GM18498 (cell line): ENCODE results near the gene MARCHF10.
"Not testable (repeated sequence)": the region's sequence is repeated elsewhere in the genome, so short reads cannot be mapped to it uniquely, and the experiment has no call there.

Source experiments
- ATAC-seq: cut with Tn5 transposase; IDR thresholded peaks from one replicate; pipeline ENCODE4 v1.9.1; 2021; ENCODE audit warnings: mild to moderate bottlenecking, moderate library complexity; ENCODE audit not compliant: unreplicated experiment

Gene MARCHF10

DNA sequence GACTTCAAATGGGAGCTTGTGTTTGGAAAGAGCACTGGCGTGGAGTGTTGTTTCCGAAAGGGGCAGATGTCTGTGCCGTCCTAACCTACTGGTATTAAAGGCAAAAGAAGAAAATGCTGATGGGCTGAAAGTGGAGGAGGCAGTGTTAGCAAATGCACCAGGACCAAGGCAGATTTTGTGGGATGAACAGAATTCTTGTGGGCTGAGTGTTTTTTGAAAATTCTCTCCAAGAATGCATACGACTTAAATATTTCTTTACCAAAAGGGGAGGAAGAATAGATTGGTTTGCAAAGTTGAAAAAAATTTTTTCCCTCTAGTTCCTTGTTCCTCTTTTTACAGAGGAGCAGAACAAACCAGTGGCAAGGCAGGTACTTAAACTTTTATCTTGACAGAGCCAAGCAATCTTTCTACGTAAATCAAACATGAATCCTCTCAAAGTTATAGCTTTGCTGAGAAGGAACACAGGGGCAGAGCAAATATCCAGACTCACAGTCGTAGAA, 16.8 kb downstream of the MARCHF10 start:
- no peak for ATAC-seq

DNA sequence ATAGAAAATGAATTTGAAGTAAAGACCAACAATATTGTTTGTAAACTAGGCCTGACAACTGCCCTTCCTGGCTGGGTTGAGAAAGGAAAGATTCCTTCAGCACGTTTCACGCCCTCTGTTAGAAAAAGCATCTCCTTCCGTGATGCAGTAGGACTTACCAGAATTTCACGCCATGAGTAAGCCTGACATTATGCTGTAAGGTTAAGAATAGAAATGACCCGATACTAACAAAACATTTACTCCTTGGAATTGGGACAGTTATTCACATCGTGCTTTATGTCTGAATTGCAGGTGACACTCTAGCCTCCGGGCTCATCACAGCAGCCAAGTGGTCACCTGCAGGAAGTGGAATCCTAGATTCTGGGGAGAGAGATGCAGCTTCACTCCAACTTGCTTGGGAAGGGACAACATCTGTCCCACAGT, 17.5 kb downstream of the MARCHF10 start:
- no peak for ATAC-seq

DNA sequence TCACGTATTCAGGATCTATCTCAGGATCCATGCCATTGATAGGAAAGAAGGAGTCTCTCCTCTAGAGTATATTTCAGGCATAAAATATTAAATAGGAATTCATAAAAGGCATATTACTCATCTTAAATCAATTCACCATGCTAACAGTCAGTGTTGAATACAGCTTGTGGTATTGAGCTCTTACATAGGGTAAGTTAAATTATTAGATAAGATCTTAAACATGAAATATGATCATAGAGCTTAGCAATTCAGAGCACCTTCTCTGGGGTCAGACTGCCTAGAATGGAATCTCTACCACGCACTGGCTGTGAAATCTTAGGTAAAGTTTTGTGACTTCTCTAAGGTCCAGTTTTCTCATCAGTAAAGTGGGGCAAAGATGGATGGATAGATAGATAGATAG, 20.7 kb downstream of the MARCHF10 start:
- ATAC-seq, result no peak

- ATAC-seq, result no peak
These were observed 21.5 kb downstream of the MARCHF10 start for GRCh38 chr17:62786646-62787045.

- ATAC-seq, result not testable (repeated sequence)
These were observed 22.1 kb downstream of the MARCHF10 start for GRCh38 chr17:62785983-62786382.

- no peak for ATAC-seq
These were observed 25.3 kb downstream of the MARCHF10 start for GRCh38 chr17:62782730-62783270.

DNA sequence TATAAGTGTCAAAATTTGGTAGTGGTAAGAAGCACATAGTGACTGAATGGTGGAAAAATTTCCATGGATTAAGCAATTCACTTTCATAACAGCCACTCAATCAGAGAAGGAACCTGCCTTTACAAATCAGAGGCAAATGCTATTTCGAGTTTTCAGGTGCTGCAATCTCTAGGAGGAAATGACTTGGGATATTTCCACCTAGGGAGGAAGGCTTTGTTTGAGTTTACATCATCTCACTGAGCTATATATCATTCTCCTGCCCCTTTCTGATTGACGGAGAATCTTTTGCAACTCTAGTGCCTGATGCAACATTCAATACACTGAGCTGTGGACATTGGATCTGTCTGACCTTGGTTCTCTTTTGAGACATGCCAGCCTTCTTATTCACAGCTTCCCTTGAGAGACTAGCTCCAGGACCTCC, 26.3 kb downstream of the MARCHF10 start:
- ATAC-seq, result no peak

DNA sequence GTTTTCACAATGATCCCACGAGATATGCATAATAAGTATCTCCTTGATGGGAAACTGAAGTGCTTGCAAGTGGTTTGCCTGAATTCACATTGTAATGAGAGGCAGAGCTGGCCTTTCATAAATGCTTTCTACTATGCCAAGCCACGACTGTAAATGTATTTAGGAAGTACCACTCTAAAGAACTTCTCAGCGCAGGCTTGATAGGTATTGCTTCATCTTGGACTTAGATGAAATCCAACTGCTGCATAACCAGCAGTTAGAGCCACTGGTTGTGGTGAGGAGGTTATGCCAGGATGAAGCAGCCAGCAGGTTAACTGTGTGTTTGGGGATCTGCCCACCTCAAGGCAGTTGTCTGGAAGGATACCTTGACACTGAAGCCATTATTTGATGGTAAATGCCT, 26.8 kb downstream of the MARCHF10 start:
- no peak for ATAC-seq

GRCh38 chr17:62780951-62781350, 27.2 kb downstream of the MARCHF10 start:
- ATAC-seq, result no peak

DNA sequence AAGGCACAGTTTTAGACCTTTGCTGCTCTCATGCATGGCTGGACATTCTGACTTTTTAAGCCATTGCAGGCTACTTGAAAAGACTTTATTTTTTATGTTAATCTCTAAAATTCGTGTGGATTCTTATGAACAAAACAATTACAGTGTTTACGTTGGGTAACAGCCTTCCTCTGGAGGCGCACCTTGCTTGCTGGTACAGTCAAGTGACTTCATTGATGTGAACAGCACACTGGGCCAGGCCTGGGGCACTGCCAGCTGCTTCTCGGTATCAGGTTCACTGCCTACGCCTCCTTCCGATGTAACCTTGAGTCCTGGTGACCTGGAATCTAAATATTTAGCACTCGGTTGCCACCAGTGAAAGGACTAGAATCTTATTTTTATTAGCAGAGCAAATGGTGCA, 27.8 kb downstream of the MARCHF10 start:
- no peak for ATAC-seq

DNA sequence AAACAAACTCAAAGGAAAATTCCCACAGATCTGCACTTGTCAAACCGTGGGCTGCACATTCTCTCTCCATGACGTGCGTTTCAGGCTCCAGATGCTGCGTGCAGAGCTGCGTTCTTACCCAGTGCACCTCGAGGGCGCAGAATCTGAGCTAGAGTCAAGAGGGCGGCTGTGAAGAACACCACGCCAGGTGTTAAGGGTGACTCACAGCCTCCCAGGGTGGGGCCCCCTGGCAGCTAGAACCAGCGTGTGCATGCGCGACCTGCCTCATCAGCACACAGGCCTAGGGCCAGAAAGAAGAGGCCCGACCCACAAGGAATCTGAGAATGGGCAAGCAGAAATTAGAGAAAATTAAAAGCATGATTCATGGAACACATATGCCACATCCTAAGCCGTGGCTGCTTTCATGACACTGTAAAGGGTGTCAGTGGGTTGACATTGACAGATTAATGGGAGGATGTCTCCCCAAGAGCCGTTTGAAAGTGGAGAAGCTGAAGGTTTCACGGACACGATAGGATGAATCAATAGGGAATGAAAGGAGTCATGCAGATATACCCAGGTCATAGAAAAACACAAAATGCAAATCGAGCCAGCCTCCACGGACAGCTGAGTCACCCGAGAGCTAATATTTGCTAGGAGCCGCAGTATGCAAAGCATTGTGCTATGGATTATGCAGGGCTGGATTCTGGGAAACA, 29.0 kb downstream of the MARCHF10 start:
- ATAC-seq, result no peak

- ATAC-seq, result no peak
These were observed 32.2 kb downstream of the MARCHF10 start for GRCh38 chr17:62775876-62776275.

- no peak for ATAC-seq
These were observed 33.8 kb downstream of the MARCHF10 start for GRCh38 chr17:62774338-62774737.

GRCh38 chr17:62767997-62768396, 40.1 kb downstream of the MARCHF10 start:
- ATAC-seq, result no peak

GRCh38 chr17:62765351-62765750, 42.8 kb downstream of the MARCHF10 start:
- no peak for ATAC-seq

- ATAC-seq, result no peak
These were observed 44.1 kb downstream of the MARCHF10 start for GRCh38 chr17:62763891-62764600.

- no peak for ATAC-seq
These were observed 46.2 kb downstream of the MARCHF10 start for GRCh38 chr17:62761884-62762283.

DNA sequence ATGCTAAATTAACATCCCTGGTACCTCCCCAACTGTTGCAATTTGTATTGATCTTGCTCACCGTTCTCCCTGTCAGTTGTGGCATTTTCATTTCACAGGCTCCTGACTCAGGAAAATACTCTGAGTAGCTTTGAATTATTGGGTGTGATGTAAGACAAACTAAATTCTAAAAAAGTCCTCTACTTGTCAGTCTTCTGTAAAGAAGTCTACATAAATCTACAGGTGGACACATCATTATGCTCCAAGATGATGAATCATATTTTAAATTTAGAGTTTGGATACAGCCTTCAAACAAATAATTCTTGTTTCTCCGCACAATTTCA, 47.2 kb downstream of the MARCHF10 start:
- ATAC-seq, result no peak

DNA sequence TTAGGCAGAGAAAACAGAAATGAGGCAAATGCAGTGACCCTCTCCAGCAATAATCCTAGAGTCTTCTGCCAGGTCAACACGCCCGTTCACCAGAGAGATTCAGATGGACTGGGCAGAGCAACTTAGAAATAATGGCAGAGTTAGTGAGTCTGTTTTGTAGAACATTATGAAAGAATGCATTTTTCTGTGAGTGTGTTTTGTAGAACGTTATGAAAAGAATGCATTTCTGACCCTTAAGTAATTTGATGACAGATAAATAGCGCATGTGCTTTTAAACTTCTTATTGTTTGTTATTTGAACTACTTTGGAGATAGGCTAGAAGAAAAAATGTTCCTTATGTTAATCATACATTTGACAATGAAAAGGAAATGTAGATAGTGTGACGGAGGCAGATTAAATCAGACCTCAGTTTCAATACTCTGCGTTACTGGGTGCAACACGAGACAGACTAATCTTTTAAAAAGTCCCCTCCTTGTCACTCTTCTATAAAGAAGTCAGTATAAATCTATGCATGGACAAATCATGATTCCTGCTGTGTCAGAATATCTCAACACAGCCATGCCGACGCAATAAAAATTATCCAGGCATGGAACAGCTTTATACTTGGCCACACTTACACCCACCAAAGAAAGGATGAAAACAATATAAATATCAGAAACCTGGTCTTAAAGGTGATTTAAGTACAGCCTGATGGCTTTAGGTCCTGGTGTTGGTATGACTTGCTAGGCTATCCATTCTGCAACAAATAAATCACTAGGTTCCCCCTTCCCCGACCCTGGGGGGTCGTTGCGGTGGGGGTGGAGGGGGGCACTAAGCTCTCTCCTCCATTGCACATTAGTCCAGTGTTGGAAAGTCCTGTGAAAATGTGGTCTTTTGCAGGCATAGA, 47.8 kb downstream of the MARCHF10 start:
- no peak for ATAC-seq

DNA sequence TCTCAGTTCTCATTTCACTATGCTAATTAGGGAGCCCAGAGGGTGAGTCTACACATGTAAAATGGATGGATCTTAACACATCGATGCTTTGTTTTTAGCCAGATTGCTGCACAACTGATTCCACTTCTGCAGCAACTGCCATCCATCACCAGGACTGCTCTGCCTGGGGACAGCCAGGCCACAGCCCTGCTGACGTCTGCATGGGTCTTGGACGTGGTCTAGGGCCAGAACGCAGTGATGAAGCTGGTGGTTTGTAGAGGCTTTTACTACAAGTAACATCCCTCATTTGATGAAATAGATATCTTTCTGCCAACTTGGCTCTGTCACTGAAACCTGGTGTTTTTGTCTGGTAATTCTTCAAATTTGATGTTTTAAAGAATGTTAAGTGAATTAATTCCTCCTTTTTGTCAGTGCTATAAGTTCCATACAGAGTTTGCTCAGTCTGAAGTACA, 50.6 kb downstream of the MARCHF10 start:
- ATAC-seq, result no peak

DNA sequence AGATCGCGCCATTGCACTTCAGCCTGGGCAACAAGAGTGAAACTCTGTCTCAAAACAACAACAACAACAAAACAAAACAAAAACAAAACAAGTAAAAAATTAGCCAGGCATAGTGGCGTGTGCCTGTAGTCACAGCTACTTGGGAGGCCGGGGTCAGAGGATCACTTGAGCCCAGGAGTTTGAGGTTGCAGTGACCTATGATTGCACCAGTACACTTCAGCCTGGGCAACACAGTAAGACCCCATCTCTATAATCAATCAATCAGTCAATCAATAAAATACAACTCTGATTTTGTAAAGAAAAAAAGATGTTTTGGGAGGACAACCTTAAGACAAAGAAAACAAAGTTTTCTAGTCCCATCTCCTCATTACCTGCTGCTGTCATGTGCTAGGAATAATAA, 51.9 kb downstream of the MARCHF10 start:
- ATAC-seq, result no peak
